ENCODE measurements around the gene NECTIN2.
"Not testable (repeated sequence)": the region's sequence is repeated elsewhere in the genome, so short reads cannot be mapped to it uniquely, and the experiment has no call there.

Gene NECTIN2

DNA sequence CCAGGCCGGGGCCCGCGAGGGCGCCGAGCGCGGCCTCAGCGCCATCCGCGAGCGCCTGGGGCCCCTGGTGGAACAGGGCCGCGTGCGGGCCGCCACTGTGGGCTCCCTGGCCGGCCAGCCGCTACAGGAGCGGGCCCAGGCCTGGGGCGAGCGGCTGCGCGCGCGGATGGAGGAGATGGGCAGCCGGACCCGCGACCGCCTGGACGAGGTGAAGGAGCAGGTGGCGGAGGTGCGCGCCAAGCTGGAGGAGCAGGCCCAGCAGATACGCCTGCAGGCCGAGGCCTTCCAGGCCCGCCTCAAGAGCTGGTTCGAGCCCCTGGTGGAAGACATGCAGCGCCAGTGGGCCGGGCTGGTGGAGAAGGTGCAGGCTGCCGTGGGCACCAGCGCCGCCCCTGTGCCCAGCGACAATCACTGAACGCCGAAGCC, 62.8 kb downstream of the NECTIN2 start:
- no peak for DNase-seq

DNA sequence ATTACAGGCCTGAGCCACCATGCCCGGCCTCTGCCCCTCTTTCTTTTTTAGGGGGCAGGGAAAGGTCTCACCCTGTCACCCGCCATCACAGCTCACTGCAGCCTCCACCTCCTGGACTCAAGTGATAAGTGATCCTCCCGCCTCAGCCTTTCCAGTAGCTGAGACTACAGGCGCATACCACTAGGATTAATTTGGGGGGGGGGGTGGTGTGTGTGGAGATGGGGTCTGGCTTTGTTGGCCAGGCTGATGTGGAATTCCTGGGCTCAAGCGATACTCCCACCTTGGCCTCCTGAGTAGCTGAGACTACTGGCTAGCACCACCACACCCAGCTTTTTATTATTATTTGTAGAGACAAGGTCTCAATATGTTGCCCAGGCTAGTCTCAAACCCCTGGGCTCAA, 63.7 kb downstream of the NECTIN2 start:
- DNase-seq, result no peak

DNA sequence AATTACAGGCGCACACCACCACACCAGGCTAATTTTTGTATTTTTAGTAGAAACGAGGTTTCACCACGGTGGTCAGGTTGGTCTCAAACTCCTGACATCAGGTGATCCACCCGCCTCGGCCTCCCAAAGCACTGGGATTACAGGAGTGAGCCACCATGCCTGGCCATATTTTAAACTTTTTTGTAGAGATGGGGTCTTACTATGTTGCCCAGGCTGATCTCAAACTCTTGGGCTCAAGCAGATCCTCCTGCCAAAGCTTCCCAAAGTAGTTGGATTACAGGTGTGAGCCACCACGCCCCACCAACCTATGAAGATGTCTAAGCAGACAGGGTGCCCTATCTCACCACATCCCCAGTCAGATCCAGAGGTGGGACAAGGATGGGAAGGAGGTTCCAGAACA, 65.8 kb downstream of the NECTIN2 start:
- DNase-seq, result not testable (repeated sequence)

DNA sequence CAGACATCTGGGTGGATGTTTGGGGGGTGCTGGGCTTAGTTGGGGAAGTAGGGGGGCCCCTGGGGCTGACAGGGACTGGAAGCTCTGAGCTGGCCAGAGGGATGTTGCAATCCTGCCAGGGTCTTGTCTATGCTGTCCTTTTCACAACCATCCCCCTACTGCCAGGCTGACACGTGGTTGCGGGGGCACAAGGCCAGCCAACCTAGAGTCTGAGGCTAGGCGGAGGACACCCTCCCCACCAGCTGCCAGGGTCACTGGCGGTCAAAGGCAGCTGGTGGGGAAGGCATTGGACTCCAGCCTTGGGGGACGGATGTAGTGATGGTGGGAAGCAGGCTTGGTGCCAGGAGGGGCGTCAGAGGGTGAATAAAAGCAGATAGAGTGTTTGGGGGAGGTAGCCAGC, 66.8 kb downstream of the NECTIN2 start:
- DNase-seq, result no peak

DNA sequence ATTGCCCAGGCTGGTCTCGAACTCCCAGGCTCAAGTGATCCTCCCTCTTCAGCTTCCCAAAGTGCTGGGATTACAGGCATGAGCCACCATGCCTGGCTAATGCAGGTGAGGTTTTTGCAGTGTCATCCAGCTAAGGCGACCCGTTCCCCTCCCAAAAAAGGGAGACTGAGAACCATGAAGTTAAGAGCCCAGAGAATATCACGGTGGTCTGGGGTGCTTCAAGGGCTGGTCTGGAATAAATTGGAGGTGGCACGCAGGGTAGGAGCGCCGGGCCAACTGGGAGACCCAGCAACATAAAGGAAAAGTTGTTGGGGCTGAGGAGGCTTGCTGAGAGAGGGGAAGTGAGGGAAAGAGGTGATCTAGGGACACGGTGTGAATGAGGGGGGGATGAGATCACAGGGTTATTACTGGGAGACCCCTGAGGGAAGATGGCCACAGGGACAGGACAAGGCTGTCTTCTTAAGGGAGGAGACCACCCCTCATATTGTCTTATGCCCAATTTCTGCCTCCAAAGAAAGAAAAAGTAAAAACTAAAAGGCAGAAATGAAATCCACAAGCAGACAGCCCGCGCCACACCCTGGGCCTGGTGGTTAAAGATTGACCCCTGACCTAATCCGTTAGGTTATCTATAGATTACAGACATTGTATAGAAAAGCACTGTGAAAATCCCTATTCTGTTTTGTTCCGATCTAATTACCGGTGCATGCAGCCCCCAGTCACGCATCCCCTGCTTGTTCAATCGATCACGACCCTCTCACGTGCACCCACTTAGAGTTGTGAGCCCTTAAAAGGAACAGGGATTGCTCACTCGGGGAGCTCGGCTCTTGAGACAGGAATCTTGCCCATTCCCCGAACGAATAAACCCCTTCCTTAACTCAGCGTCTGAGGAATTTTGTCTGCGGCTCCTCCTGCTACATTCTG, 67.7 kb downstream of the NECTIN2 start:
- DNase-seq, result not testable (repeated sequence)

DNA sequence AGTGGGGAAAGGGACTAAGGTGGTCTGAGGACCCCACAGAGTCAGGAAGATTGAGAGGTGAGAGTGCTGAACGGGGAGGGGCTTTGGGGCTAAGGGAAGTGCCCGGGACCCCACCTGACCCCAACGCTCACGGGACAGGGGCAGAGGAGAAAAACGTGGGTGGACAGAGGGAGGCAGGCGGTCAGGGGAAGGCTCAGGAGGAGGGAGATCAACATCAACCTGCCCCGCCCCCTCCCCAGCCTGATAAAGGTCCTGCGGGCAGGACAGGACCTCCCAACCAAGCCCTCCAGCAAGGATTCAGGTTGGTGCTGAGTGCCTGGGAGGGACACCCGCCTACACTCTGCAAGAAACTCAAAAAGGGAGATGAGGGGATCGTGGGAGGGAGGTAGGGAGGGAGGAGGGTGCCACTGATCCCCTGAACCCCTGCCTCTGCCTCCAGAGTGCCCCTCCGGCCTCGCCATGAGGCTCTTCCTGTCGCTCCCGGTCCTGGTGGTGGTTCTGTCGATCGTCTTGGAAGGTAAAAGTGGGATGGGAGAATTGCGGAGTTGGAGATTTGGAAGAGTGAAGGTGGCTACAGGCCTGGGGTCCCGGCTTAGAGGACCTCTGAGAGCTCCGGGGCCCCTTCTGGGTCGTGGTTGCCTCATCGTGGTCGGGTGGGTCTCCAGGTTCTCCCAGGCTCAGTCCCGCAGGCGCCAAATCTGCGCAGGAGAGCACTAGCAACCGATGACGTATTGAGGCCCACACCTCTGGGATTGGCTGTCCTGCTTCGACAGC, 68.5 kb downstream of the NECTIN2 start, which contains the start of gene APOC1:
TSS of gene APOC1 (plus strand) at position 176 of the 774 bp plus-strand sequence. CDS start at position 460, 284 bp downstream.
- peak; percentile 80 for DNase-seq

DNA sequence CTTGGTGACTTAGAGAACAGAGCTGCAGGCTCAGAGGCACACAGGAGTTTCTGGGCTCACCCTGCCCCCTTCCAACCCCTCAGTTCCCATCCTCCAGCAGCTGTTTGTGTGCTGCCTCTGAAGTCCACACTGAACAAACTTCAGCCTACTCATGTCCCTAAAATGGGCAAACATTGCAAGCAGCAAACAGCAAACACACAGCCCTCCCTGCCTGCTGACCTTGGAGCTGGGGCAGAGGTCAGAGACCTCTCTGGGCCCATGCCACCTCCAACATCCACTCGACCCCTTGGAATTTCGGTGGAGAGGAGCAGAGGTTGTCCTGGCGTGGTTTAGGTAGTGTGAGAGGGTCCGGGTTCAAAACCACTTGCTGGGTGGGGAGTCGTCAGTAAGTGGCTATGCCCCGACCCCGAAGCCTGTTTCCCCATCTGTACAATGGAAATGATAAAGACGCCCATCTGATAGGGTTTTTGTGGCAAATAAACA, 78.2 kb downstream of the NECTIN2 start:
- no peak for DNase-seq

DNA sequence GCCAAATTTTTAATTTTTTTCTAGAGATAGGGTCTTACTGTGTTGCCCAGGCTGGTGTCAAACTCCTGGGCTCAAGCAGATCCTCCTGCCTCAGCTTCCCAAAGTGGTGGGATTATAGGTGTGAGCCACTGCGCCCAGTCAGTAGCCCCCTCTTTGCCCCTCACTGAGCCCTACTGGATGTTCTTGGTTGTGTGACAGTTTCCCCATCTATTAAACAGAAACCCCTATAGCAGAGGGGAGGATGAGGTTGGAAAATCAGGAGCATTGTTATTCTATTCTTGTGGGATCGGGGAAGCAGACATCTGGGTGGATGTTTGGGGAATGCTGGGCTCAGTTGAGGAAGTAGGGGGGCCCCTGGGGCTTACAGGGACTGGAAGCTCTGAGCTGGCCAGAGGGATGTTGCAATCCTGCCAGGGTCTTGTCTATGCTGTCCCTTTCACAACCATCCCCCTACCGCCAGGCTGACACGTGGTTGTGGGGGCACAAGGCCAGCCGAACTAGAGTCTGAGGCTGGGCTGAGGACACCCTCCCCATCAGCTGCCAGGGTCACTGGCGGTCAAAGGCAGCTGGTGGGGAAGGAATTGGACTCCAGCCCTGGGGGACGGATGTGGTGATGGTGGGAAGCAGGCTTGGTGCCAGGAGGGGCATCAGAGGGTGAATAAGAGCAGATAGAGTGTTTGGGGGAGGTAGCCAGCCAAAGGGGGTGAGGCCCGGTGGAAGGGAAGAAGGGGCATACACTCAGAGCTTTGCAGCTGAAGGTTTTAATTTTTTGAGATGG, 79.2 kb downstream of the NECTIN2 start:
- DNase-seq, result peak; percentile 19

DNA sequence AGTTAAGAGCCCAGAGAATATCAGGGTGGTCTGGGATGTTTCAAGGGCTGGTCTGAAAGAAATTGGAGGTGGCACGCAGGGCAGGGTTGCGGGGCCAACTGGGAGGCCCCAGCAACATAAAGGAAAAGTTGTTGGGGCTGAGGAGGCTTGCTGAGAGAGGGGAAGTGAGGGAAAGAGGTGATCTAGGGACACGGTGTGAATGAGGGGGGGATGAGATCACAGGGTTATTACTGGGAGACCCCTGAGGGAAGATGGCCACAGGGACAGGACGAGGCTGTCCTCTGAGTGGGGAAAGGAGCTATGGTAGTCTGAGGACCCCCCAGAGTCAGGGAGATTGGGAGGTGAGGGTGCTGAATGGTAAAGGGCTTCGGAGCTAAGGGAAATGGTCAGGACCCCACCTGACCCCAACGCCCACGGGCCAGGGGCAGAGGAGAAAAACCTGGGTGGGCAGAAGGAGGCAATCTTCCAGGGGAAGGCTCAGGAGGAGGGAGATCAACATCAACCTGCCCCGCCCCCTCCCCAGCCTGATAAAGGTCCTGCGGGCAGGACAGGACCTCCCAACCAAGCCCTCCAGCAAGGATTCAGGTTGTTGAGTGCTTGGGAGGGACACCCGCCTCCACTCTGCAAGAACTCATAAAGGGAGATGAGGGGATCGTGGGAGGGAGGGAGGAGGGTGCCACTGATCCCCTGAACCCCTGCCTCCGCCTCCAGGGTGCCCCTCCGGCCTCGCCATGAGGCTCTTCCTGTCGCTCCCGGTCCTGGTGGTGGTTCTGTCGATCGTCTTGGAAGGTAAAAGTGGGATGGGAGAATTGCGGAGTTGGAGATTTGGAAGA, 80.4 kb downstream of the NECTIN2 start:
- not testable (repeated sequence) for DNase-seq

DNA sequence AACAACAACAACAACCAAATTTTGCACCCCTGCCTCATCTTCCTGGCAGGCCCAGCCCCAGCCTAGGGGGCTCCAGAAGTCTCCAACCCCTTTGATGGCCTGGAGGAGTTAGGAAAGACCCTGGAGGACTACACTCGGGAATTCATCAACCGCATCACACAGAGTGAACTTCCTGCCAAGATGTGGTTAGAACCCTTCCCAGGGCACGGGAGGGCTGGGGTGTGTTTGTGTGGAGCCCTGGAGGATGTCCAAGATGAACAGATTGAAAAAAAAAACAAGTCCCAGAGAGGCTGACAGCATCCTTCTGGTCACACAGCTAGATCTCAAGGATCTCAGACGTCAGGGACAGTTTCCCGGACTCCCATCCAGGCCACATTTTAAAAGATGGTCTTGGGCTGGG, 81.6 kb downstream of the NECTIN2 start:
- DNase-seq, result peak; percentile 70

DNA sequence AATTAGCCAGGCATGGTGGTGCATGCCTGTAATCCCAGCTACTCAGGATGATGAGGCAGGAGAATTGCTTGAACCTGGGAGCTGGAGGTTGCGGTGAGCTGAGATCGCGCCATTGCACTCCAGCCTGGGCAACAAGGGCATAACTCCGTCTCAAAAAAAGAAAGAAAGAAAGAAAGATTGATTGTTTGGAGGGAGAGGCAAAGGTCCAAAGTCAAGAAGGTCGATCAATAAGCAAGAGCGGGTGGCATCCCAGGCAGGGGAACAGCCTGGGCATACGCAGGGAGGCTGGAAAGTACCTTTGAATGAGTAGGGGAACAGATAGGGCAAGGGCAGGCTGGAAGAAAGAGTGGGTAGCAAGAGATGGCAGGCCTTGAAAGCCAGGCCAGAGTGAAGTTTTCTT, 84.0 kb downstream of the NECTIN2 start:
- no peak for DNase-seq

DNA sequence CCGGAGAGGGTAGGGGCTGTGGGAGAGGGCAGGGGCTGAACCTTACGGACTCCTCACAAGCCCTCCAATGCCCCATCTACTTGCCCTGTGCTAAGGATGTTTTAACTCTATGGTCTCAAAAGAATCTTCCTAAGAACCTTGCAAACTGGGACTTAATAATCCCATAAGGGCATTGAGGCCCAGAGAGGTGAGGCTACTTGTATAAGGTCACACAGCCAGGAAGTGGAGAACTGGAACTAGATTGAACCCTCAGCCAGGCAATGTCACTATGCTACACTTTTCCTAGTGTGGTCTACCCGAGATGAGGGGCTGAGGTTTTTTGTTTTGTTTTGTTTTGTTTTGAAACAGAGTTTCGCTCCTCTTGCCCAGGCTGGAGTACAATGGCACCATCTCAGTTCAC, 85.4 kb downstream of the NECTIN2 start:
- no peak for DNase-seq
